Measurements from ENCODE around the gene IL20. TPM values are rescaled to one million over a fixed set of nuclear protein-coding genes. Genes with fewer than 3 reads are reported as not detected.

IL20 gene
- total and polyA plus RNA-seq, 4 donors = 0.11 to 0.12 TPM; not detected in 2

- no peaks in the 10 kb centered on the region for H3K36me3 ChIP-seq (ENCODE audit: control insufficient read depth in 4 of 4, insufficient read depth in 4 of 4, low read length in 4 of 4)
- peaks cover 0 to 5% (median 2%) of the 10 kb centered on the region in 3 donors for H3K27me3 ChIP-seq (ENCODE audit: control insufficient read depth in 3 of 3, insufficient read depth in 3 of 3, low read length in 2 of 3)
- ATAC-seq (ENCODE audit: insufficient read depth, low FRiP score) (no peak), DNase-seq (no peak)
- TF ChIP-seq, protein P1, sequence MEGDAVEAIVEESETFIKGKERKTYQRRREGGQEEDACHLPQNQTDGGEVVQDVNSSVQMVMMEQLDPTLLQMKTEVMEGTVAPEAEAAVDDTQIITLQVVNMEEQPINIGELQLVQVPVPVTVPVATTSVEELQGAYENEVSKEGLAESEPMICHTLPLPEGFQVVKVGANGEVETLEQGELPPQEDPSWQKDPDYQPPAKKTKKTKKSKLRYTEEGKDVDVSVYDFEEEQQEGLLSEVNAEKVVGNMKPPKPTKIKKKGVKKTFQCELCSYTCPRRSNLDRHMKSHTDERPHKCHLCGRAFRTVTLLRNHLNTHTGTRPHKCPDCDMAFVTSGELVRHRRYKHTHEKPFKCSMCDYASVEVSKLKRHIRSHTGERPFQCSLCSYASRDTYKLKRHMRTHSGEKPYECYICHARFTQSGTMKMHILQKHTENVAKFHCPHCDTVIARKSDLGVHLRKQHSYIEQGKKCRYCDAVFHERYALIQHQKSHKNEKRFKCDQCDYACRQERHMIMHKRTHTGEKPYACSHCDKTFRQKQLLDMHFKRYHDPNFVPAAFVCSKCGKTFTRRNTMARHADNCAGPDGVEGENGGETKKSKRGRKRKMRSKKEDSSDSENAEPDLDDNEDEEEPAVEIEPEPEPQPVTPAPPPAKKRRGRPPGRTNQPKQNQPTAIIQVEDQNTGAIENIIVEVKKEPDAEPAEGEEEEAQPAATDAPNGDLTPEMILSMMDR (IDR thresholded peaks at IDR 0.05; ENCODE audit: control extremely low read depth, extremely low read depth) = no peak
- 79 to 86% methylated on average over 2 of the region's 2 CpGs for WGBS, 2 donors
- H3K27ac ChIP-seq (ENCODE audit: low read depth in 1 of 2, low read length in 1 of 2) = no peak overlapping the region
- H3K4me3 ChIP-seq = no peak overlapping the region
- peaks cover 0 to 6% (median 0%) of the 10 kb centered on the region in 5 donors for H3K4me1 ChIP-seq (ENCODE audit: control insufficient read depth in 5 of 5, insufficient read depth in 5 of 5, low read length in 5 of 5)
- no peaks in the 10 kb centered on the region for H3K9me3 ChIP-seq (ENCODE audit: control insufficient read depth in 4 of 4, insufficient read depth in 3 of 4, low read length in 3 of 4)
- no peak overlapping the region for H3K9ac ChIP-seq (ENCODE audit: insufficient read depth in 1 of 2, low read length in 2 of 2)
Observed at GRCh38 chr1:206903687-206904086, 38.3 kb downstream of the IL20 start.

GRCh38 chr1:206904423-206905142, 39.2 kb downstream of the IL20 start:
- TF ChIP-seq, protein P1 (IDR thresholded peaks at IDR 0.05; ENCODE audit: control extremely low read depth, extremely low read depth) = no peak
- Histone ChIP-seq H3K36me3 (ENCODE audit: control insufficient read depth in 4 of 4, insufficient read depth in 4 of 4, low read length in 4 of 4) (no peaks in the 10 kb centered on the region), H3K4me1 (ENCODE audit: control insufficient read depth in 5 of 5, insufficient read depth in 5 of 5, low read length in 5 of 5) (peaks cover 0 to 4% (median under 1%) of the 10 kb centered on the region in 5 donors), H3K9ac (ENCODE audit: insufficient read depth in 1 of 2, low read length in 2 of 2) (no peak overlapping the region), H3K27me3 (ENCODE audit: control insufficient read depth in 3 of 3, insufficient read depth in 3 of 3, low read length in 2 of 3) (peaks cover 0 to 9% (median 2%) of the 10 kb centered on the region in 3 donors), H3K27ac (ENCODE audit: low read depth in 1 of 2, low read length in 1 of 2) (no peak overlapping the region), H3K4me3 (no peak overlapping the region), H3K9me3 (ENCODE audit: control insufficient read depth in 4 of 4, insufficient read depth in 3 of 4, low read length in 3 of 4) (no peaks in the 10 kb centered on the region)
- no peak for ATAC-seq (ENCODE audit: insufficient read depth, low FRiP score)
- WGBS, 2 donors = 90 to 95% methylated on average over 10 of the region's 10 CpGs
- no peak for DNase-seq

- Histone ChIP-seq H3K9ac (ENCODE audit: insufficient read depth in 1 of 2, low read length in 2 of 2) (no peak overlapping the region), H3K4me1 (ENCODE audit: control insufficient read depth in 5 of 5, insufficient read depth in 5 of 5, low read length in 5 of 5) (peaks cover 0 to 9% (median 4%) of the 10 kb centered on the region in 5 donors), H3K4me3 (no peak overlapping the region), H3K27me3 (ENCODE audit: control insufficient read depth in 3 of 3, insufficient read depth in 3 of 3, low read length in 2 of 3) (peaks cover 0 to 15% (median 11%) of the 10 kb centered on the region in 3 donors), H3K36me3 (ENCODE audit: control insufficient read depth in 4 of 4, insufficient read depth in 4 of 4, low read length in 4 of 4) (no peaks in the 10 kb centered on the region), H3K9me3 (ENCODE audit: control insufficient read depth in 4 of 4, insufficient read depth in 3 of 4, low read length in 3 of 4) (no peaks in the 10 kb centered on the region), H3K27ac (ENCODE audit: low read depth in 1 of 2, low read length in 1 of 2) (no peak overlapping the region)
- TF ChIP-seq, protein P1 (IDR thresholded peaks at IDR 0.05; ENCODE audit: control extremely low read depth, extremely low read depth) = no peak
- 66 to 75% methylated on average over 4 of the region's 4 CpGs for WGBS, 2 donors
- no peak for DNase-seq
- ATAC-seq (ENCODE audit: insufficient read depth, low FRiP score) = no peak
Observed at GRCh38 chr1:206905295-206906164, 40.1 kb downstream of the IL20 start.

All from lung (tissue), 12 donors.